Fibroblast of lung (primary cell): Measurements from ENCODE around the gene SLC27A1. TPM values are rescaled to one million over a fixed set of nuclear protein-coding genes. Genes with fewer than 3 reads are reported as not detected.

Experiments
- DNase-seq, 2 donors: peaks; one replicate each; pipeline versions ENCODE4 v3.0.0 to v3.0.0-alpha.2; 2010; ENCODE audit warnings: low read depth in 2 of 2
- H2AFZ ChIP-seq: 2 replicates; pipeline ENCODE4 v1.5.1; 2012; ENCODE audit warnings: low read length, control low read depth, inconsistent platforms
- H3K27ac ChIP-seq: 2 replicates; pipeline ENCODE4 v1.5.1; 2011; ENCODE audit warnings: low read length, control low read depth; ENCODE audit not compliant: insufficient read depth
- H3K27me3 ChIP-seq: 2 replicates; pipeline ENCODE4 v1.5.1; 2011; ENCODE audit warnings: mild to moderate bottlenecking, low read length; ENCODE audit not compliant: control insufficient read depth, insufficient read depth
- H3K36me3 ChIP-seq: 2 replicates; pipeline ENCODE4 v1.5.1; 2011; ENCODE audit warnings: low read length; ENCODE audit not compliant: control insufficient read depth, insufficient read depth
- H3K4me1 ChIP-seq: 2 replicates; pipeline ENCODE4 v1.5.1; 2011; ENCODE audit warnings: low read length; ENCODE audit not compliant: control insufficient read depth, insufficient read depth; ENCODE audit errors: extremely low read depth
- H3K4me2 ChIP-seq: 2 replicates; pipeline ENCODE4 v1.5.1; 2011; ENCODE audit warnings: low read length, control low read depth; ENCODE audit not compliant: insufficient read depth; ENCODE audit errors: extremely low read depth
- H3K4me3 ChIP-seq, 4 experiments: fragments of 200-600 bp in 1 of 4; sonication (generic) in 1 of 4; replicated peaks in 1 of 4; 2 replicates each; pipeline ENCODE4 v1.5.1; 2011 to 2016; ENCODE audit warnings: low read length in 4 of 4, low read depth in 3 of 4, mild to moderate bottlenecking in 3 of 4, control low read depth in 2 of 4, inconsistent platforms in 1 of 4, mixed read lengths in 1 of 4; ENCODE audit not compliant: insufficient read depth in 1 of 4; ENCODE audit errors: control extremely low read depth in 1 of 4
- H3K79me2 ChIP-seq: 2 replicates; pipeline ENCODE4 v1.5.1; 2012; ENCODE audit warnings: mild to moderate bottlenecking, low read length, inconsistent platforms; ENCODE audit not compliant: control insufficient read depth, insufficient read depth
- H3K9ac ChIP-seq: 2 replicates; pipeline ENCODE4 v1.5.1; 2011; ENCODE audit warnings: mild to moderate bottlenecking, low read length, control low read depth; ENCODE audit not compliant: insufficient read depth
- H3K9me3 ChIP-seq: 2 replicates; pipeline ENCODE4 v1.5.1; 2012; ENCODE audit warnings: low read depth, low read length; ENCODE audit not compliant: control insufficient read depth, insufficient read depth
- H4K20me1 ChIP-seq: 2 replicates; pipeline ENCODE4 v1.5.1; 2011; ENCODE audit warnings: low read length; ENCODE audit not compliant: control insufficient read depth, insufficient read depth; ENCODE audit errors: extremely low read depth
- CTCF ChIP-seq, 2 donors: IDR thresholded peaks in 1 of 2; conservative IDR thresholded peaks in 1 of 2; 1 replicate in 1 of 2; 2 replicates in 1 of 2; pipeline ENCODE4 v1.5.1; 2011 to 2012; ENCODE audit warnings: low read length in 2 of 2, control low read depth in 1 of 2, inconsistent platforms in 1 of 2, low read depth in 1 of 2, mild to moderate bottlenecking in 1 of 2
- EZH2 ChIP-seq: IDR thresholded peaks from 2 replicates; pipeline ENCODE4 v1.5.1; 2012; ENCODE audit warnings: low read length, control low read depth, mild to moderate bottlenecking; ENCODE audit errors: missing control alignments
- polyA plus RNA-seq, 2 donors: library from polyadenylated mRNA; depleted of rRNA in 1 of 2; stranded (reverse) in 1 of 2; unstranded in 1 of 2; fragments of >200 nt; gene quantifications; 2 replicates each; pipeline ENCODE4 v1.2.1, GENCODE V29; 2011 to 2012; ENCODE audit warnings: missing spikeins in 1 of 2
- total RNA-seq: library from RNA; depleted of rRNA; stranded (reverse); fragments of >200 nt; gene quantifications from 2 replicates; pipeline ENCODE4 v1.2.1, GENCODE V29; 2014

SLC27A1 gene
- total and polyA plus RNA-seq, 2 donors (not counting 1 experiment from before 2014, with no cell fraction given): 4.0 to 25.3 TPM

GRCh38 chr19:17542793-17543582, 72.7 kb downstream of the SLC27A1 start:
- Histone ChIP-seq H3K27ac (no peak overlapping the region), H3K27me3 (peaks cover 2% of the 10 kb centered on the region), H3K4me3 (no peak overlapping the region), H3K4me2 (no peak overlapping the region), H3K9me3 (no peaks in the 10 kb centered on the region), H3K4me1 (no peaks in the 10 kb centered on the region), H3K36me3 (no peaks in the 10 kb centered on the region), H3K79me2 (no peaks in the 10 kb centered on the region), H2AFZ (no peak overlapping the region), H3K9ac (no peak overlapping the region), H4K20me1 (no peaks in the 10 kb centered on the region)
- no peak for DNase-seq
- no peak for TF ChIP-seq EZH2
- no peak for TF ChIP-seq CTCF (conservative IDR thresholded peaks at IDR 0.05 in 1 of 2, IDR thresholded peaks at IDR 0.05 in 1 of 2; ENCODE audit: low read depth in 1 of 2, low read length in 2 of 2)

GRCh38 chr19:17543986-17544385, 73.7 kb downstream of the SLC27A1 start:
- TF ChIP-seq EZH2 (no peak), CTCF (conservative IDR thresholded peaks at IDR 0.05 in 1 of 2, IDR thresholded peaks at IDR 0.05 in 1 of 2; ENCODE audit: low read depth in 1 of 2, low read length in 2 of 2) (no peak)
- no peak for DNase-seq
- no peak overlapping the region for H3K4me3 ChIP-seq

GRCh38 chr19:17544418-17544817, 74.1 kb downstream of the SLC27A1 start:
- no peak for DNase-seq

More at GRCh38 chr19:17543986-17544385, 73.7 kb downstream of the SLC27A1 start:
- H3K4me2 ChIP-seq: no peak overlapping the region
- H3K27me3 ChIP-seq: peaks cover 2% of the 10 kb centered on the region
- no peaks in the 10 kb centered on the region for H3K36me3 ChIP-seq
- no peaks in the 10 kb centered on the region for H4K20me1 ChIP-seq
- no peak overlapping the region for H3K9ac ChIP-seq
- no peaks in the 10 kb centered on the region for H3K4me1 ChIP-seq
- H3K27ac ChIP-seq: no peak overlapping the region
- no peaks in the 10 kb centered on the region for H3K79me2 ChIP-seq
- H2AFZ ChIP-seq: no peak overlapping the region
- H3K9me3 ChIP-seq: no peaks in the 10 kb centered on the region

More at GRCh38 chr19:17544418-17544817, 74.1 kb downstream of the SLC27A1 start:
- Histone ChIP-seq H3K9ac (no peak overlapping the region), H3K9me3 (no peaks in the 10 kb centered on the region), H3K27me3 (peaks cover 2% of the 10 kb centered on the region), H3K4me2 (no peak overlapping the region), H3K4me3 (no peak overlapping the region), H4K20me1 (no peaks in the 10 kb centered on the region), H3K36me3 (no peaks in the 10 kb centered on the region), H3K4me1 (no peaks in the 10 kb centered on the region), H3K79me2 (no peaks in the 10 kb centered on the region), H3K27ac (no peak overlapping the region), H2AFZ (no peak overlapping the region)
- no peak for TF ChIP-seq CTCF (conservative IDR thresholded peaks at IDR 0.05 in 1 of 2, IDR thresholded peaks at IDR 0.05 in 1 of 2; ENCODE audit: low read depth in 1 of 2, low read length in 2 of 2)
- TF ChIP-seq EZH2: no peak
